Stimulated activated CD8-positive, alpha-beta memory T cell treated with anti-CD3 and anti-CD28 coated beads, Interleukin-12 subunit alpha, Interleukin-12 subunit beta, amount 100 ng/mL, for 1 hour (primary cell): ENCODE measurements around the gene ERBB3.

Experiments
- DNase-seq: peaks from one replicate; pipeline ENCODE4 v3.0.0-alpha.2; 2020; ENCODE audit warnings: low read depth

The ERBB3 gene

GRCh38 chr12:56137853-56138571 lies 58.0 kb downstream of the ERBB3 start:
- no peak for DNase-seq

- DNase-seq, result no peak
Measured at GRCh38 chr12:56141946-56142784, 62.2 kb downstream of the ERBB3 start.

- DNase-seq, result no peak
Measured at GRCh38 chr12:56143217-56143616, 63.3 kb downstream of the ERBB3 start.

GRCh38 chr12:56143870-56144269 lies 63.9 kb downstream of the ERBB3 start:
- no peak for DNase-seq

- no peak for DNase-seq
Measured at GRCh38 chr12:56145217-56145616, 65.3 kb downstream of the ERBB3 start.

GRCh38 chr12:56146492-56147460 lies 66.8 kb downstream of the ERBB3 start:
- DNase-seq, result no peak

- no peak for DNase-seq
Measured at GRCh38 chr12:56150563-56150962, 70.6 kb downstream of the ERBB3 start.

GRCh38 chr12:56151672-56152131 lies 71.7 kb downstream of the ERBB3 start:
- DNase-seq, result peak; percentile 40

- DNase-seq, result peak; percentile 88
Measured at GRCh38 chr12:56152132-56152755, 72.3 kb downstream of the ERBB3 start, which contains the start of gene MYL6B. MYL6B (plus strand) TSS chr12:56152587; CDS start chr12:56153919, 1,332 bp downstream.
